ENCODE results near the gene DAAM1. TPM values are rescaled to one million over a fixed set of nuclear protein-coding genes. Genes with fewer than 3 reads are reported as not detected.

DAAM1 gene
- total and polyA plus RNA-seq, 12 donors = 22.8 to 102 (median 75.2) TPM

- no peak for TF ChIP-seq CTCF (IDR thresholded peaks at IDR 0.05)
- H3K4me1 ChIP-seq = peaks cover 13 to 80% (median 57%) of the 10 kb centered on the region in 9 donors
Measured at GRCh38 chr14:59346329-59346728, 157.9 kb downstream of the DAAM1 start.

GRCh38 chr14:59346796-59347510 is 158.5 kb downstream of the DAAM1 start:
- no peak overlapping the region for H3K4me3 ChIP-seq
- H3K27ac ChIP-seq = peak overlapping the region; percentile 7 to 81 (median 68)
- DNase-seq (no peak), ATAC-seq (peak in 3 of 8 donors; percentile 27 to 50 (median 37))
- H3K27me3 ChIP-seq = no peaks in the 10 kb centered on the region
- H3K4me1 ChIP-seq = peaks cover 13 to 77% (median 57%) of the 10 kb centered on the region in 9 donors
- no peaks in the 10 kb centered on the region for H3K9me3 ChIP-seq
- 38% methylated on average over 5 of the region's 5 CpGs for WGBS, 2 donors
- no peak for TF ChIP-seq CTCF (IDR thresholded peaks at IDR 0.05)
- intact Hi-C loops (cut with DNase I) = no loop called here
- peaks cover 0 to 82% (median 8%) of the 10 kb centered on the region in 9 donors for H3K36me3 ChIP-seq

More at GRCh38 chr14:59346329-59346728, 157.9 kb downstream of the DAAM1 start:
- Histone ChIP-seq H3K27ac (peak overlapping the region in 8 of 10 donors; percentile 7 to 81 (median 70)), H3K4me3 (no peak overlapping the region), H3K36me3 (peaks cover 0 to 82% (median 8%) of the 10 kb centered on the region in 9 donors), H3K27me3 (no peaks in the 10 kb centered on the region), H3K9me3 (no peaks in the 10 kb centered on the region)
- no peak for ATAC-seq
- 98% methylated on average over 1 of the region's 1 CpG for WGBS, 2 donors
- intact Hi-C loops (cut with DNase I) = no loop called here
- DNase-seq = no peak

- Histone ChIP-seq H3K27me3 (no peaks in the 10 kb centered on the region), H3K27ac (peak overlapping the region; percentile 7 to 81 (median 68)), H3K36me3 (peaks cover 0 to 83% (median 8%) of the 10 kb centered on the region in 9 donors), H3K4me3 (no peak overlapping the region), H3K4me1 (peaks cover 13 to 72% (median 55%) of the 10 kb centered on the region in 9 donors), H3K9me3 (no peaks in the 10 kb centered on the region)
- 48 to 51% methylated on average over 5 of the region's 5 CpGs for WGBS, 2 donors
- TF ChIP-seq CTCF (IDR thresholded peaks at IDR 0.05) = no peak
- ATAC-seq (no peak), DNase-seq (no peak)
- intact Hi-C loops (cut with DNase I) = no loop called here
Measured at GRCh38 chr14:59347511-59347900, 159.0 kb downstream of the DAAM1 start.

- Histone ChIP-seq H3K27me3 (no peaks in the 10 kb centered on the region), H3K36me3 (peaks cover 0 to 86% (median 9%) of the 10 kb centered on the region in 9 donors), H3K27ac (peak overlapping the region in 8 of 10 donors; percentile 12 to 81 (median 70)), H3K4me1 (peaks cover 13 to 68% (median 51%) of the 10 kb centered on the region in 9 donors), H3K9me3 (no peaks in the 10 kb centered on the region), H3K4me3 (no peak overlapping the region)
- no peak for TF ChIP-seq CTCF (IDR thresholded peaks at IDR 0.05)
- intact Hi-C loops (cut with DNase I) = no loop called here
- 84 to 86% methylated on average over 3 of the region's 3 CpGs for WGBS, 2 donors
- ATAC-seq (no peak), DNase-seq (no peak)
Measured at GRCh38 chr14:59347915-59348314, 159.4 kb downstream of the DAAM1 start.
